ENCODE data around the gene PICALM.
"Not testable (repeated sequence)": the region's sequence is repeated elsewhere in the genome, so short reads cannot be mapped to it uniquely, and the experiment has no call there.

Gene PICALM

GRCh38 chr11:86068951-86069407, at the start of gene PICALM:
TSS of gene PICALM (minus strand) at chr11:86069084. CDS start at chr11:86068780, 304 bp downstream.
- DNase-seq = peak; percentile 95 to 99

- no peak for DNase-seq
These were observed 49.4 kb upstream of the PICALM start for GRCh38 chr11:86118253-86118652.

GRCh38 chr11:86117712-86118063, 48.8 kb upstream of the PICALM start:
- DNase-seq = no peak

- DNase-seq = peak in 1 of 2 experiments; percentile 15
These were observed 48.3 kb upstream of the PICALM start for GRCh38 chr11:86117001-86117711.

GRCh38 chr11:86116386-86116726, 47.5 kb upstream of the PICALM start:
- DNase-seq = no peak

- DNase-seq = no peak
These were observed 46.9 kb upstream of the PICALM start for GRCh38 chr11:86115542-86116385.

- no peak for DNase-seq
These were observed 40.2 kb upstream of the PICALM start for GRCh38 chr11:86108890-86109638.

- no peak for DNase-seq
These were observed 39.3 kb upstream of the PICALM start for GRCh38 chr11:86108191-86108590.

GRCh38 chr11:86106916-86107315, 38.0 kb upstream of the PICALM start:
- DNase-seq = no peak

GRCh38 chr11:86106031-86106430, 37.1 kb upstream of the PICALM start:
- DNase-seq = not testable (repeated sequence)

- DNase-seq = not testable (repeated sequence)
These were observed 36.7 kb upstream of the PICALM start for GRCh38 chr11:86105601-86106000.

- no peak for DNase-seq
These were observed 34.9 kb upstream of the PICALM start for GRCh38 chr11:86103808-86104207.

GRCh38 chr11:86101941-86102407, 33.1 kb upstream of the PICALM start:
- no peak for DNase-seq

- no peak for DNase-seq
These were observed 32.6 kb upstream of the PICALM start for GRCh38 chr11:86101493-86101892.

GRCh38 chr11:86099874-86100273, 31.0 kb upstream of the PICALM start:
- DNase-seq = peak in 1 of 2 experiments; percentile 10

- DNase-seq = no peak
These were observed 29.1 kb upstream of the PICALM start for GRCh38 chr11:86097980-86098379.

- DNase-seq = no peak
These were observed 22.7 kb upstream of the PICALM start for GRCh38 chr11:86091566-86091965.

GRCh38 chr11:86091086-86091485, 22.2 kb upstream of the PICALM start:
- no peak for DNase-seq

GRCh38 chr11:86089659-86090058, 20.8 kb upstream of the PICALM start:
- DNase-seq = no peak

GRCh38 chr11:86087688-86088087, 18.8 kb upstream of the PICALM start:
- DNase-seq = not testable (repeated sequence)

- no peak for DNase-seq
These were observed 18.4 kb upstream of the PICALM start for GRCh38 chr11:86087256-86087655.

- no peak for DNase-seq
These were observed 12.6 kb upstream of the PICALM start for GRCh38 chr11:86081455-86081854.

GRCh38 chr11:86079421-86079820, 10.5 kb upstream of the PICALM start:
- no peak for DNase-seq

All from NCI-H446 (cell line).